Measurements from ENCODE around the gene BEND3.

BEND3 gene

DNA sequence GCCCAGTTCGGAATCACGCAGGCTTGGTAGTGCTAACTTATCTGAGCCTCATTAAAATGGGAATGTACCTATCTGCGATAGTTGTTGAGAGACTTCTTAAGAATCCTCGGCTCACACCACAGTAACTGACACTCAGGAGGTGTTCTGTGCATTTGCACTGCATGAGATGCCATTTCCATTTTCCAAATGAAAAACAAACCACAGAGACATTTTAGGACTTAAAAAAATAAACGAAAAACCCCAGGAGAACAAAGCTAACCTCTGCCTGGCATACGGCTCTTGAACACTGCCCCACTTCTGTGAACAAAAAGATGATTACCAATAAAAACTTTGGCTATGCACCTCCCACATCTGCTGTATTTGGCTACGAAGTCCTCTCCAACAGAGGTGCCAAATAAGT, 37.6 kb downstream of the BEND3 start:
- Histone ChIP-seq H3K4me3 (ENCODE audit: low read length) (no peak overlapping the region), H3K36me3 (ENCODE audit: control insufficient read depth, low read depth, low read length) (peaks cover 33% of the 10 kb centered on the region), H3K9me3 (ENCODE audit: control insufficient read depth, low read depth, low read length) (no peaks in the 10 kb centered on the region), H3K9ac (ENCODE audit: low read length) (no peak overlapping the region), H3K27me3 (ENCODE audit: control insufficient read depth, insufficient read depth, low read length) (no peaks in the 10 kb centered on the region), H3K27ac (ENCODE audit: low read length) (no peak overlapping the region), H3K4me1 (ENCODE audit: control insufficient read depth, low read depth, low read length) (no peaks in the 10 kb centered on the region)

DNA sequence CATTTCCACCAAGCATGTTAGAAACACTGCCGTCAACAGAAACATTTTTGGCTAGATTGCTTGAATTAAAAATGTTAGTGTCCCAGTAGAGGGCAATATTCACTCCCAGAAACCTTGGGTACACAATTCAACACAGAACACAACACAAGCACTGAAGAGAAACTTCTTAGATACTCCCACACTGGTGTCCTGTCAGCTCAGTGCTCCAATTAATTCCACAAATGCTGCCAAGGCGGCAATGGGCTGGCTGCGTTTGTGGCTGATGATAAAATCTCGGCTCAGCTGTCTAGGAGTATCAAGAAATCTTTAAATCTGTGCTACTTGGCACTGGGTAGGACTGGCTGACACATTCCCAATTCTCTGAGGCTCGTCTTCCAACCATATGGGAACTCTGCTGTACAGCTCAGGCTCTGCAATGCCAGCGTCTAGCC, 39.3 kb downstream of the BEND3 start:
- H3K9ac ChIP-seq (ENCODE audit: low read length), result no peak overlapping the region
- no peak overlapping the region for H3K4me3 ChIP-seq (ENCODE audit: low read length)
- H3K36me3 ChIP-seq (ENCODE audit: control insufficient read depth, low read depth, low read length), result peaks cover 31% of the 10 kb centered on the region

DNA sequence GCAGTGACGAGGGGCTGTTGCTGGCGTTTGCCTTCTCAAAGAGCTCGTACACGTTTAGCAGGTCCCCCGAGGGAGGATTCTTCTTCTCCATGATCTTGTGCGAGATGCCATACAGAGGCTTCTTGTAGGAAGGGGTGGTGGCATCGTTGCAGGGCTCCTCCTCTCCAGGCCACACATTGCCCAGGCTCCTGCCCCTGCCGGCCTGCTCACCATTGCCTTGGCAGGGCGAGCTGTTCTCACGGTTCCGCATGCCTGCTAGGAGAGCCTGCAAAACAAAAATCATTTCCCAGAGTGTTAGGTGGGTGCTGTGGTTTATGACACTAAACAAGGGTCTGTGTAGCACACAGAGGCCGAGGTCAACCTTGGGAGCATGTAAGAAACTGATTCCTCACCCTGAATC, 44.6 kb downstream of the BEND3 start:
- Histone ChIP-seq H3K27ac (ENCODE audit: low read length) (no peak overlapping the region), H3K4me1 (ENCODE audit: control insufficient read depth, low read depth, low read length) (peaks cover 16% of the 10 kb centered on the region), H3K36me3 (ENCODE audit: control insufficient read depth, low read depth, low read length) (peaks cover 55% of the 10 kb centered on the region), H3K4me3 (ENCODE audit: low read length) (no peak overlapping the region), H3K27me3 (ENCODE audit: control insufficient read depth, insufficient read depth, low read length) (no peaks in the 10 kb centered on the region), H3K9ac (ENCODE audit: low read length) (no peak overlapping the region), H3K9me3 (ENCODE audit: control insufficient read depth, low read depth, low read length) (no peaks in the 10 kb centered on the region)

More for the DNA sequence above, 39.3 kb downstream of the BEND3 start:
- H3K27ac ChIP-seq (ENCODE audit: low read length), result no peak overlapping the region
- H3K9me3 ChIP-seq (ENCODE audit: control insufficient read depth, low read depth, low read length), result no peaks in the 10 kb centered on the region
- H3K4me1 ChIP-seq (ENCODE audit: control insufficient read depth, low read depth, low read length), result no peaks in the 10 kb centered on the region
- H3K27me3 ChIP-seq (ENCODE audit: control insufficient read depth, insufficient read depth, low read length), result no peaks in the 10 kb centered on the region

DNA sequence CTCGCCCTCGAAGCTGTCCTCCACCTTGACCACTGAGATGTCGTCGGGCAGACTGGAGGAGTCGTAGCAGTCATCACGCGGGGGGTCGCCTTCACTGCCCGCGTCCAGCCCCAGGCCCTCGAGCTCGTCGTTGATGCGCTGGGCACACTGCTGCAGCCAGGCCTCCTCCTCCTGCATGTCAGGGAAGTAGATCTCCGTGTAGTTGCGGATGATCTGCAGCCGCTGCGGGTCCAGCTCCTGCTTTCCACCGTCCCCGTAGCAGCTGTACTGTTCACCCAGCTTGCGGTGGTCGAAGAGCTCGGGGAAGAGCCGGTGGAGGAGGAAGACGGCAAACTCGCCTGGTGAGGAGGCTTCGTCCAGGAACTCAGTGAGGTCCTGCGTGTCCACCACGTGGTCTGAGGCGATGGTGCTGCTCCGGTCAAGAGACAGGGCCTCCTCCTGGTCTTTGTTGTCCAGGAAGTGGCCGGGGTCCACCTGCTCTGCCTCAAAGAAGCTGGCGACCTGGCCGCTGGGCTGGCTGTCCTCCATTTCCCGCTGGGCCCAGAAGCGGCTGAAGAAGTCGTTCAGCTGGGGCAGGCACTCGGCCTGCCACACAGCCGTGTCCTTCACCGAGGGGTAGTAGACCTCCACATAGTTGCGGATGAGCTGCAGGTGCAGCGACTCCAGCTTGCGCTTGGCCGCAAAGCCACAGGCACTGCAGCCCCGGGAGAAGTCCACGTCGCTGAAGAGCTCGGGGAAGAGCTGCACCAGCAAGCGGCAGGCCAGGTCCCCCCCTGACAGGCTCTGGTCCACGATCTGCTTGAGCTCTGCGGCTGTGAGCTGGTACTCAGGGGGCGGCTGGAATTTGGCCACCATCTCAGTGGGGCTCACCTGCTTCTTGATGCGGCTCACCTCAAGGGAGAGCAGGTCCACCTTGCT, 45.4 kb downstream of the BEND3 start:
- H3K27me3 ChIP-seq (ENCODE audit: control insufficient read depth, insufficient read depth, low read length), result no peaks in the 10 kb centered on the region
- no peak overlapping the region for H3K9ac ChIP-seq (ENCODE audit: low read length)
- H3K9me3 ChIP-seq (ENCODE audit: control insufficient read depth, low read depth, low read length), result no peaks in the 10 kb centered on the region
- H3K4me3 ChIP-seq (ENCODE audit: low read length), result no peak overlapping the region
- peaks cover 17% of the 10 kb centered on the region for H3K4me1 ChIP-seq (ENCODE audit: control insufficient read depth, low read depth, low read length)
- peaks cover 51% of the 10 kb centered on the region for H3K36me3 ChIP-seq (ENCODE audit: control insufficient read depth, low read depth, low read length)
- no peak overlapping the region for H3K27ac ChIP-seq (ENCODE audit: low read length)

DNA sequence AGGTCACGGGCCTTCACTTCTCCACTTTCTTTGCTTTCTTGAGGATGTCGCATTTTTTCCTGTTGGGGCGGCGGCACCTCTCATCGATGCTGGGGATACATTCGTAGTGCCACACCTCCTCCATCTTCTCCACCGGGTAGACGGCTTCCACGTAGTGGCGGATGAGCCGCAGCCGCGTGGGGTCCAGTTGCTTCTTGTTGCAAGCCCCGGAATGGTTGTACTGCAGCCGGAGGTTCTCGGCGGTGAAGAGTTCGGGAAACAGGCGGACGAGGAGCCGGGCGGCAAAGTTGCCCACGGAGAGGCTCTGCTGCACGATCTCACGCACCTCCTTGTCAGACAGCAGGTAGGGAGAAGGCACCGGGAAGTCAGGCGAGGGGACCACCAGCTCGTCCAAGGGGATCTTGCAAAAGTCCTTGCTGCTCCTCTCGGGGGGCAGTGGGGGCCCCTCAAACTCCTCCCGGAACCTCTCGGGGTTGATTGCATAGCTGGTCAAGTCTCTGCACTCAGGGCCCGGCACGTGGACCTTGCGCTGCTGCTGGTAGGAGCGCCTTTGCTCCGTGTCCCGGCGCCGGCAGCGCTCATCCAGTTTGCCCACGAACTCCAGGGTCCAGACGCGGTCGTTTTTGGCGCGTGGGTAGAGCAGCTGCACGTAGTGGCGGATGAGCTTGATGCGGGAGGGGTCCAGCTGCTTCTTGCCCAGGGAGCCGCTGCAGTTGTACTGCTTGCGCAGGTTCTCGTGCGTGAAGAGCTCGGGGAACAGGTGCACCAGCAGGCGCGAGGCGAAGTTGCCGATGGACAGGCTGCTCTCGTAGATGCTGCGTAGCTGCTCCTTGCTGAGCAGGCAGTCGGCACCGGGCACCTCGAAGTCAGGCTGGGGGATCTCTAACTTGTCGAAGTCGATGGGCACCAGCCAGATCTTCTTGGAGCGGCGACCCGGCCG, 46.4 kb downstream of the BEND3 start:
- no peak overlapping the region for H3K27ac ChIP-seq (ENCODE audit: low read length)
- H3K36me3 ChIP-seq (ENCODE audit: control insufficient read depth, low read depth, low read length), result peaks cover 51% of the 10 kb centered on the region
- no peak overlapping the region for H3K4me3 ChIP-seq (ENCODE audit: low read length)
- H3K27me3 ChIP-seq (ENCODE audit: control insufficient read depth, insufficient read depth, low read length), result no peaks in the 10 kb centered on the region
- no peaks in the 10 kb centered on the region for H3K9me3 ChIP-seq (ENCODE audit: control insufficient read depth, low read depth, low read length)
- peaks cover 17% of the 10 kb centered on the region for H3K4me1 ChIP-seq (ENCODE audit: control insufficient read depth, low read depth, low read length)
- no peak overlapping the region for H3K9ac ChIP-seq (ENCODE audit: low read length)

DNA sequence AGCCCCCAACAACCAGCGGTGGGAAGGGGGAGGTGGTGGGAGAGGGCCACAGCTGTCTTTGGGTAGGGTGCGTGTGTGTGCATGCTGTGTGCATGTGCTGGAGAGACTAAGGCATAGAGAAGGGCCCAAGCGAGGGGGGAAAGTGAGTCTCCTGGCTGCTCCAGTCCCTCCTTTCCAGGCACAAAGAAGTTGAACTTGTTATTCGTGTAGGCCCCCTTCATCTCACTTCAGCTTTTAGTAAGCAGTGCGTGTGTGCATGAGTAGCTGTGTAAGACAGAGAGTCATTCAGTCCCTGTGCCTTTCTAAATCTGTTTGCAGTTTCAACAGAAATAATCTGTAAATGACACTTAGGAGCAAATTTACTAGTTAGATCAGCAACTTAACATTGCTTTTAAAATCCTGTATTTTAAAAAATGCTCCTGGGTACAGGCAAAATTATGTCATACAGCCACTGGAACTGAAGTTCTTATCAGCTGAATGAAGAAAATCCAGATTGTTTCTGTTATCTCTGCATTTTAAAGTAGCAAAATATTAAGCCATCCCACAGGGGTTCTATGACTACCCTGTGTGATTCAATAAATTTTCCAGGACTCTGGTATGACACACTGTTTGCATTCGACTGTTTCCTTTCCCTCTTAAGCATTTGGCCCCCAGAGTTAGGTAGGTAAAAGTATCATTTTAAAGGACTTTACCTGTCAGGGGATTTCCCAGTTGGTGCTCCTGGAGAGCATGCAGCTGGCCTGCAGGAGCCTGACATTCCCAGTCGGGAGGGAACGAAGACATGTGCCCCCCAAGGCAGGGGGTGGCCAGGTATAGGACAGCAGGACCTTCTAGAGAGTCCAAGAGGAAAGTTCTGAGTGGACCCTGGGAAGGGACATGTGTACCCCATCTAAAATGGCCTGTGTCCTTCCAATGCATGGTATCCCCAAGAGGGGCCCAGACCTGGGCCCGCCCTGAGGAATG, 48.3 kb downstream of the BEND3 start:
- H3K9me3 ChIP-seq (ENCODE audit: control insufficient read depth, low read depth, low read length), result no peaks in the 10 kb centered on the region
- no peak overlapping the region for H3K27ac ChIP-seq (ENCODE audit: low read length)
- H3K4me1 ChIP-seq (ENCODE audit: control insufficient read depth, low read depth, low read length), result peaks cover 17% of the 10 kb centered on the region
- peaks cover 48% of the 10 kb centered on the region for H3K36me3 ChIP-seq (ENCODE audit: control insufficient read depth, low read depth, low read length)
- H3K9ac ChIP-seq (ENCODE audit: low read length), result no peak overlapping the region
- no peak overlapping the region for H3K4me3 ChIP-seq (ENCODE audit: low read length)
- no peaks in the 10 kb centered on the region for H3K27me3 ChIP-seq (ENCODE audit: control insufficient read depth, insufficient read depth, low read length)

DNA sequence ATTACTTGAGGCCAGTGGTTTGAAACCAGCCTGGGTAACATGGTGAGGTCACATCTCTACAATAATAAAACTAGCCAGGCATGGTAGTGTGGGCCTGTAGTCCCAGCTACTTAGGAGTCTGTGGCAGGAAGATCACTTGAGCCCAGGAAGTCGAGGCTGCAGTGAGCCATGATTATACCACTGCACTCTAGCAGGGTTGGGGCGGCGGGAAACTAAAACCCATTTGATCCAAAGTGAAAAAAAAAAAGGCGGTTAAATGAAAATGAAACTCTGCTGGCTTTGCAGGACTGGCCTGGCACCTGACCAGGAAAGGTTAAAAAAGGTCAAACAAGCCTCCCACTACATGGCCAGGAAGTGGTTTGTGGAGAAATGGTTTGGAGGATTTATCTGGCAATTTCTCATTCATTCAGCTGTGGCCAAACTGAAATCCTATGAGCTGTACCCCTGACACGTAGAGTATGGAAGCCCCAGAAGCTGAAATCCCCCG, 50.7 kb downstream of the BEND3 start:
- Histone ChIP-seq H3K36me3 (ENCODE audit: control insufficient read depth, low read depth, low read length) (peaks cover 28% of the 10 kb centered on the region), H3K9me3 (ENCODE audit: control insufficient read depth, low read depth, low read length) (no peaks in the 10 kb centered on the region), H3K4me3 (ENCODE audit: low read length) (no peak overlapping the region), H3K27me3 (ENCODE audit: control insufficient read depth, insufficient read depth, low read length) (no peaks in the 10 kb centered on the region), H3K9ac (ENCODE audit: low read length) (no peak overlapping the region), H3K27ac (ENCODE audit: low read length) (no peak overlapping the region), H3K4me1 (ENCODE audit: control insufficient read depth, low read depth, low read length) (peaks cover 30% of the 10 kb centered on the region)

DNA sequence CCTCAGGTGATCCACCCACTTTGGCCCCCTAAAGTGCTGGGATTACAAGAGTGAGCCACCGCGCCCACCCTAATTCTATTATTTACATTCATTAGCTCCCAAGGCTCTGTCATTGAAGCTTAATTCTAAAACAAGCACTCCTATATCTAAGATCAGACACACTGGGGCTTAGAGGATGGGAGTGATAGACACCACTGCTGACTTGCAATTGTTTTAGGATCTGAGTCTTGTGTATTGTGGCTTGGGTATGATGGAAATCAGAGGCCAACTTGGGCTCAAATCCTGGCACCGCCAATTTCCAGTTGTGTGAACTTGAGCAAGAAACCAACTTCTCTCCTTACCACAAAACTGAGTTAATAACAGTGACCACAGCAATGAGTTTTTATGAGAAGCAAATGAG, 52.6 kb downstream of the BEND3 start:
- no peaks in the 10 kb centered on the region for H3K9me3 ChIP-seq (ENCODE audit: control insufficient read depth, low read depth, low read length)
- H3K4me1 ChIP-seq (ENCODE audit: control insufficient read depth, low read depth, low read length), result peaks cover 30% of the 10 kb centered on the region
- no peaks in the 10 kb centered on the region for H3K27me3 ChIP-seq (ENCODE audit: control insufficient read depth, insufficient read depth, low read length)
- H3K9ac ChIP-seq (ENCODE audit: low read length), result no peak overlapping the region
- H3K4me3 ChIP-seq (ENCODE audit: low read length), result no peak overlapping the region
- peaks cover 12% of the 10 kb centered on the region for H3K36me3 ChIP-seq (ENCODE audit: control insufficient read depth, low read depth, low read length)
- no peak overlapping the region for H3K27ac ChIP-seq (ENCODE audit: low read length)

DNA sequence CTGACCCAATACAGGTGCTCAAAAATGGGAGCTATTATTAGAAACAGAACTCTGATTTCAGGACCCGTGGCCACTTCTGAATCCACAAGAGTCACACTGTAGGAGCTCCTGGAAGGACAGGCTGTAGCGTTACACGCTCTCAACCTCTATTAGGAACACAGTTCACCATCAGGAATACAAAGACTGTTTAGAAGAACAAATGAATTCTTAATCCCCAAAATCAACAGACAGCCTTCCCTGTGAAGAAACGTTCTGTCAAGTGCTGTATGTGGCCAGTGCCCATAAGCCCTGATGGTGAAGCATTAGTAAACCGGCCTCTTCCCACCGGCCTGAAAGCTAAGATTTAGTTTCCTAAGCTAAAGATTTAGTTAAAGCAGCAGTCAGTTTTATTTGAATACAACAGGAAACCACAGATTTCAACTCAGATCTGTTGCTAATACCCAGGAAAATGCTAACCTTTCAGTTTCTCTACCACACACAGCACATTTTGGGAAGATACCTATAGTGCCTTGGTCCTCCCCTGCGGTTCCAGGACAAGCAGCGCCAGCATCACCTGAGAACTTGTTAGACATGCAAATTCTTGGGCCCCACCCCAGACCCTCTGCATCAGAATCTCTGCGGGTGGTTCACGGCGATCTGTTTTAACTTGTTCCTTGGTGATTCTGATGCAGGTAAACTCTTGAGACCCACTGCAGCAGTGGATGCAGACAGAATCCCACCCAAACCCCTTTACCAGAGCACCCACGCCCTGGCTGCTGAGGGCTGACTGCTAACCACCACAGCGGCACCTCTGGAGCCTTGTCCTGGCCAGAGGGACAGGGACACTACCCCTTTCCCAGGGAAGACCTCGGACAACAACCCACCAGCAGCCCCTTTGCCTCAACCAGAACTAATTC, 53.9 kb downstream of the BEND3 start:
- no peaks in the 10 kb centered on the region for H3K36me3 ChIP-seq (ENCODE audit: control insufficient read depth, low read depth, low read length)
- peak overlapping the region; percentile 37 for H3K4me3 ChIP-seq (ENCODE audit: low read length)
- H3K27me3 ChIP-seq (ENCODE audit: control insufficient read depth, insufficient read depth, low read length), result no peaks in the 10 kb centered on the region
- H3K4me1 ChIP-seq (ENCODE audit: control insufficient read depth, low read depth, low read length), result peaks cover 16% of the 10 kb centered on the region
- no peak overlapping the region for H3K27ac ChIP-seq (ENCODE audit: low read length)
- H3K9me3 ChIP-seq (ENCODE audit: control insufficient read depth, low read depth, low read length), result no peaks in the 10 kb centered on the region
- H3K9ac ChIP-seq (ENCODE audit: low read length), result peak overlapping the region; percentile 18

DNA sequence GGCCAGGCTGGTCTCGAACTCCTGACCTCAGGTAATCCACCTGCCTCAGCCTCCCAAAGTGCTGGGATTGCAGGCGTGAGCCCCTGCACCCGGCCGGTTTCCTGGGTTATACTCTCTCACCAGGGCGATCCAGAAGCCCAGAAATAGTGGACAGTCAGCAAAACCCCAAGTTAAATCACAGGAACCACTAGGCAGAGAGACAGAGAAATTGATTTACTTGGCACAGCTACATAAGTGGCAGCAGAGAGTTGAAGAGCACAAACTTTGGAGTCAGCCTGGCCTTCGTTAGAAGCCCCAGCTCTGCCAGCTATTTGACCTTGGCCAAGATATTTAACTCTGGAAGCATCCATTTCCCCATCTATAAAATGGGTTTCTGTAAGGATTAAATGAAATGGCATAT, 54.6 kb downstream of the BEND3 start:
- Histone ChIP-seq H3K4me1 (ENCODE audit: control insufficient read depth, low read depth, low read length) (peaks cover 14% of the 10 kb centered on the region), H3K4me3 (ENCODE audit: low read length) (no peak overlapping the region), H3K9me3 (ENCODE audit: control insufficient read depth, low read depth, low read length) (no peaks in the 10 kb centered on the region), H3K36me3 (ENCODE audit: control insufficient read depth, low read depth, low read length) (no peaks in the 10 kb centered on the region), H3K27ac (ENCODE audit: low read length) (no peak overlapping the region), H3K9ac (ENCODE audit: low read length) (no peak overlapping the region), H3K27me3 (ENCODE audit: control insufficient read depth, insufficient read depth, low read length) (no peaks in the 10 kb centered on the region)
